ENCODE results near the gene PGC.

DNA sequence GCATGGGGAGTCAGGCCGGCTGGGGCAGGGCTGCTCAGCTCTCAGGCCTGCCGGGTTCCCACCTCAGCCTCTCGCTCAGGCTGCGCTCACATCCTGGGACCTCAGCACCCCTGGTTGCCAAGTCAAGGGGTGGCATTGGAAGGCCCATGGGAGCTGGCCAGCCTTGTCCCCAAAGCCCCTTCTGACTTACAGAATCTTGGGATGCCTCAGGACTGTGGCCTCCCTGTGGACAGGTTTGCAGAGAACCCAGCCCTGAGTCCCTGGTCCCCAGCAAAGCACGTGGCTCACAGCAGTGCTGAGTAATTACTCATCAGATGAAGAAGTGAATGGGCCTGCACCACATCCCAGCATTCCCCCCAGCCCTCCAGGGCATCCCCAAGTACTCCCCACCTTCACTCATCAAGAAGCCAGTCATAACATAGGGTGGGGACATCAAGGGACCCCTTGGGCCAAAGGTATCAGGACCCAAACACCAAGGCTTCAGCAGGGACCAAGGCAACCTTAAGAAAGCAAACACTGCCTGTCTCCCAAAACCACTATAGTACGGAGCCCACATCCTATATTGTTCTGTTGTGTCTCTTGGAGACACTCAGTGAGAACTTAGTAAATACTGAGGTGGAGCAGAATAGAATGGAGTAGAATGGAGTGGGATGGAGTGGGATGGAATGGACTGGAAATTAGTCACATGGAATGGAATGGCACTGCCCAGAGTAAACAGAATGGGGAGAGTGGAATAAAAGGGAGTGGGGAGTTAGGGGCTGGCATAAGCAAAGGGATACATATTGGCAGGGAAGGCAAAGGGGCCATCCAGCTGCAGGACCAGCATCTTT is 3.6 kb downstream of the PGC start:
- TF ChIP-seq EZH2 (IDR thresholded peaks at IDR 0.05; ENCODE audit: borderline replicate concordance, low read depth, low read length, severe bottlenecking) (no peak), CTCF (IDR thresholded peaks at IDR 0.05; ENCODE audit: borderline replicate concordance, extremely low read depth, low read length, poor library complexity, severe bottlenecking) (no peak)
